ENCODE data around the gene EPGN. TPM values are rescaled to one million over a fixed set of nuclear protein-coding genes. Genes with fewer than 3 reads are reported as not detected.

EPGN gene
- total RNA-seq, 4 donors from 2014 or later = not detected

DNA sequence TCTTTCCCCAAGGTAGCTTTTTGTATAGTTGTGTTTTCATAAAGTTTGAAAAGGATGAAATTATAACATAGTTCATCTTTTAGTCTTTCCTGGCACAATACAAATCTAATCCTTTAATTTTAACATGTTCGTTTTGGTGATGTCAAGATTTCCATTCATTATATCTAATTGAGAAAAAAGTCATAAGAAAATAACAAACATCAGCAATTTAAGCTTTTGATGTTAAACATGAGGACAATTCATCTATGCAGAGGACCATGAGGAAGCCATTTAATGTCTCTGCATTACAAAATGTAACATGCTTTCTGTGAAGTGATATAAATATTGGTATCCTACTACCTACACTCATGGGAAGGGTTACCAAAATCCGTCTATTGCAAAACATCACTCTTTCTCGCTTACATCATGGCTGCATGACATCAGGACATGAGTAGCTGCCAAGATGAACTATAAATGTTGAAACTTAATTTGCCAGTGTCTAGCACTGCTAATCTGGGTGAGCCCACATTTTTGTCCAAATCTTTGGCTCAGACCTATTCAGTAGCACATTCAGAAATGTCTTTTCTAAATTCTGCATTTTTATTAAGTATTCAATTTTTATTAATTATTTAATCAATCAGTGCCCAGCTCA lies 9.5 kb downstream of the EPGN start:
- H3K4me1 ChIP-seq = no peaks in the 10 kb centered on the region
- H3K27me3 ChIP-seq = no peaks in the 10 kb centered on the region
- no peak for DNase-seq
- no peak overlapping the region for H3K27ac ChIP-seq
- H3K36me3 ChIP-seq = no peaks in the 10 kb centered on the region
- no peak overlapping the region for H3K4me3 ChIP-seq
- no peaks in the 10 kb centered on the region for H3K9me3 ChIP-seq
- no peak for TF ChIP-seq POLR2A (IDR thresholded peaks at IDR 0.05)
- TF ChIP-seq, protein P1, sequence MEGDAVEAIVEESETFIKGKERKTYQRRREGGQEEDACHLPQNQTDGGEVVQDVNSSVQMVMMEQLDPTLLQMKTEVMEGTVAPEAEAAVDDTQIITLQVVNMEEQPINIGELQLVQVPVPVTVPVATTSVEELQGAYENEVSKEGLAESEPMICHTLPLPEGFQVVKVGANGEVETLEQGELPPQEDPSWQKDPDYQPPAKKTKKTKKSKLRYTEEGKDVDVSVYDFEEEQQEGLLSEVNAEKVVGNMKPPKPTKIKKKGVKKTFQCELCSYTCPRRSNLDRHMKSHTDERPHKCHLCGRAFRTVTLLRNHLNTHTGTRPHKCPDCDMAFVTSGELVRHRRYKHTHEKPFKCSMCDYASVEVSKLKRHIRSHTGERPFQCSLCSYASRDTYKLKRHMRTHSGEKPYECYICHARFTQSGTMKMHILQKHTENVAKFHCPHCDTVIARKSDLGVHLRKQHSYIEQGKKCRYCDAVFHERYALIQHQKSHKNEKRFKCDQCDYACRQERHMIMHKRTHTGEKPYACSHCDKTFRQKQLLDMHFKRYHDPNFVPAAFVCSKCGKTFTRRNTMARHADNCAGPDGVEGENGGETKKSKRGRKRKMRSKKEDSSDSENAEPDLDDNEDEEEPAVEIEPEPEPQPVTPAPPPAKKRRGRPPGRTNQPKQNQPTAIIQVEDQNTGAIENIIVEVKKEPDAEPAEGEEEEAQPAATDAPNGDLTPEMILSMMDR (IDR thresholded peaks at IDR 0.05) = no peak

DNA sequence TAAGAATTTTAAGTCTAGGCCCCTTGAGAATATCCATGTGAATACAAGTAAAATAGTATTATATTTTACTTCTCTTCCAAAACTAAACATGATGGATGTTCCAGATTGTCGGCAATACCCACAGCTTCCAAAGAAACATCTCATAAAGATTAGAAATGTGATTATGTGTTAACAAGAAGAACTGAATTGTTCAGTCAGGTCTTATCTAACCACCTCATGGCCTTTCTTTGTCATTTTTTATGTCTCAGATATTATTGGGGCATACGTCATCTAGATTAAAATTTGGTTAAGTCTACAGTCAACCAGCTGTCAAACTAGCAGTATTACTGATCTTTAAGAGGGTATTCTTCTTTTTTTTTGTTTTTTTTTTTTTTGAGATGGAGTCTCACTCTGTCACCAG lies 10.0 kb downstream of the EPGN start:
- TF ChIP-seq, protein P1 (IDR thresholded peaks at IDR 0.05) = no peak
- no peak for TF ChIP-seq POLR2A (IDR thresholded peaks at IDR 0.05)
- Histone ChIP-seq H3K4me1 (no peaks in the 10 kb centered on the region), H3K9me3 (no peaks in the 10 kb centered on the region), H3K27me3 (no peaks in the 10 kb centered on the region), H3K4me3 (no peak overlapping the region), H3K36me3 (no peaks in the 10 kb centered on the region), H3K27ac (no peak overlapping the region)
- DNase-seq = no peak

DNA sequence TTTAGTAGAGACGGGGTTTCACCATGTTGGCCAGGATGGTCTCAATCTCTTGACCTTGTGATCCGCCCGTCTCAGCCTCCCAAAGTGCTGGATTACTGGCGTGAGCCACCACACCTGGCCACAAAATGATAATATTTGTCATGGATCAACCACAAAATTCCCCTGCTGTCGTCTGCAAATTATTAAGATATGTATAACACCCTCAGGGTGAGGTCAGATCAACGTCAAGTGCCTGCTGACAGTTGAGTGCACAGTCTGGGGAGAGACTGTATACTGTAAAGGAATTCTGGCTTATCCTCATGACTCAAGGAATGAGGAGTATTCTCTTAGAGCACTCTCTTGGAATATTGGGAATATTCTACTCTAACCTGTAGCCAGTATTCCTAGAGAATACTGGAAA lies 11.2 kb downstream of the EPGN start:
- no peak overlapping the region for H3K27ac ChIP-seq
- no peak for TF ChIP-seq POLR2A (IDR thresholded peaks at IDR 0.05)
- no peaks in the 10 kb centered on the region for H3K36me3 ChIP-seq

DNA sequence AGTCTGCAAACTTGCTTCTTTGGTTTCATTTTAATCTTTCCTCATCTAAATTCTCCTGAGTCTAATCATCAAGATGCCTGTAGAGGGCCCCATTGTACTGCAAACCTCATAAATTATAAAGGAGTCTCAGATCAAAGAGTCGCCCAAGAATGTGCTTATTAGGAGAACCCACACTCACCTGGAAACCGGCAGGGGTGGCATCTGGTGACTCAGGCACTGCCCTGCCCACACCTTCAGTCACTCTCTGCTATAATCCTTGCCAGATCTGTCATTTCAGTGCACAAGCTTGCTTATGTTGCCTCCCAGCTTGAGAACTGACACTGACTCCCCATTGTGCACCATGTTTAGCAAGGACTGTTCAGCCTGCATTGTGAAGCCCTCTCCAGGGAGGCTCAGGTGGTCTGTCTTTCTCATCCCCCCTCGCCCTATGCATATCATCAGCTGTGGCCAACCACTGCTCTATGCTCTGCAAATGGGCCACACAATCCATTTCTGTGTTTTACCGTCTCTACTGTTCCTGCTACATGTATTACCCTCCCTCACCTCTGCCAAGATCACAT lies 12.4 kb downstream of the EPGN start:
- TF ChIP-seq, protein P1 (IDR thresholded peaks at IDR 0.05) = peak in 4 of 6 experiments; percentile 21 to 81 (median 74)
- TF ChIP-seq POLR2A (IDR thresholded peaks at IDR 0.05) = no peak
- Histone ChIP-seq H3K27me3 (no peaks in the 10 kb centered on the region), H3K27ac (no peak overlapping the region), H3K4me3 (no peak overlapping the region), H3K9me3 (no peaks in the 10 kb centered on the region), H3K36me3 (no peaks in the 10 kb centered on the region), H3K4me1 (no peaks in the 10 kb centered on the region)
- peak in 2 of 3 donors; percentile 59 to 74 for DNase-seq

More for the DNA sequence above, 11.2 kb downstream of the EPGN start:
- Histone ChIP-seq H3K27me3 (no peaks in the 10 kb centered on the region), H3K9me3 (no peaks in the 10 kb centered on the region), H3K4me3 (no peak overlapping the region), H3K4me1 (no peaks in the 10 kb centered on the region)
- no peak for DNase-seq

DNA sequence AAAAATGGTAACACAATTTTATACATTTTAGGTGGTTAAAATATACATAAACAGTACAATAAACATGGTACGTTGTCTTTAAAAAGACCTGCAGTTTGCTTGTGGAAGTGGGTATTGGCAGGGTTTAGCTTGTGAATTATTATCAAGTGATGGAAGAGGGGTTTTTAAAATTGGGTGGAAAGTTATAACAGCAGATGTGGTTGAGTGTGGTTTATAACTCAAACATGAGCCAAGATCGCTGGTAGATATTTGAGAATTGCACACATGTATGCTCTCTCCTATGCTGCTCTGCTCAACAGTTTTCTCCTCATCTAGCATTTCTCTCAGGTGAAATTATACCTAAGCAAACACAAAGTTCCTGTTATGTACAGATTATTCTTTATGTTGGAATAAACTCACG lies 14.0 kb downstream of the EPGN start:
- no peak for DNase-seq
- Histone ChIP-seq H3K27ac (no peak overlapping the region), H3K9me3 (no peaks in the 10 kb centered on the region), H3K36me3 (no peaks in the 10 kb centered on the region), H3K4me1 (no peaks in the 10 kb centered on the region), H3K4me3 (no peak overlapping the region), H3K27me3 (no peaks in the 10 kb centered on the region)
- TF ChIP-seq, protein P1 (IDR thresholded peaks at IDR 0.05) = no peak
- no peak for TF ChIP-seq POLR2A (IDR thresholded peaks at IDR 0.05)

DNA sequence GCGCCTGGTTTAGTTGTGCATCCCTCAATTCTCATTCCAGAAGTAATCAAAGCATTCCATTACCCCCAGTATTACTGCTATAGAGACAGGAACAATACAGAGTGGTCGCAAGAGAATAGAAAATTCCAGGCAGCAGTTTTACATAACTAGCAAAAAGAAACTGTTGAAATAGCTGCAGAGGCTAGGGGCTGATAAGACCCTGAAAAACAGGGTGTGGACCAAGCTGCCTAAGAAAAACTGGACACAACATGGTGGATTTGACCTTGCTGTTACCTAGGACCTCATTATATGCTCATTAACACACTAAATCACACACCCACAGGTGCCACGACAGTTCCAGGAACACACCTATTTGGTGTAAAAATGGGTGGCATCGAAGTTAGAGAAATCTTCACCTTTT lies 15.4 kb downstream of the EPGN start:
- H3K4me3 ChIP-seq = no peak overlapping the region
- DNase-seq = no peak
- no peaks in the 10 kb centered on the region for H3K4me1 ChIP-seq
- no peaks in the 10 kb centered on the region for H3K27me3 ChIP-seq
- H3K36me3 ChIP-seq = no peaks in the 10 kb centered on the region
- TF ChIP-seq, protein P1 (IDR thresholded peaks at IDR 0.05) = no peak
- TF ChIP-seq POLR2A (IDR thresholded peaks at IDR 0.05) = no peak
- no peaks in the 10 kb centered on the region for H3K9me3 ChIP-seq
- no peak overlapping the region for H3K27ac ChIP-seq

All from Peyer's patch (tissue), 4 donors.